Suppressor macrophage treated with lipopolysaccharide for 1 hour (primary cell): Measurements from ENCODE around the gene VRK2.

Experiments used
- DNase-seq, 3 donors: peaks; one replicate each; pipeline ENCODE4 v3.0.0-alpha.2; 2020 to 2022

VRK2 gene

GRCh38 chr2:58046585-58047372 is at the start of gene VRK2:
TSS of gene VRK2 (plus strand) at chr2:58046806. CDS start at chr2:58048832, 2,026 bp downstream.
- DNase-seq: peak; percentile 92 to 95 (median 95)

GRCh38 chr2:58006256-58006951 is 40.2 kb upstream of the VRK2 start:
- DNase-seq: no peak

- DNase-seq: no peak
These were observed 39.7 kb upstream of the VRK2 start for GRCh38 chr2:58006952-58007284.

GRCh38 chr2:58010599-58010998 is 36.0 kb upstream of the VRK2 start:
- DNase-seq: no peak

- DNase-seq: no peak
These were observed 27.4 kb upstream of the VRK2 start for GRCh38 chr2:58019229-58019628.

- no peak for DNase-seq
These were observed 21.3 kb upstream of the VRK2 start for GRCh38 chr2:58025150-58025933.

- no peak for DNase-seq
These were observed 19.6 kb upstream of the VRK2 start for GRCh38 chr2:58027029-58027428.

GRCh38 chr2:58030771-58031170 is 15.8 kb upstream of the VRK2 start:
- DNase-seq: no peak

- peak; percentile 31 to 42 (median 41) for DNase-seq
These were observed 14.4 kb upstream of the VRK2 start for GRCh38 chr2:58032016-58032763.

- no peak for DNase-seq
These were observed 13.9 kb upstream of the VRK2 start for GRCh38 chr2:58032764-58033080.

- DNase-seq: no peak
These were observed 13.1 kb upstream of the VRK2 start for GRCh38 chr2:58033530-58033929.

GRCh38 chr2:58035352-58035751 is 11.3 kb upstream of the VRK2 start:
- no peak for DNase-seq

GRCh38 chr2:58039170-58039611 is 7.4 kb upstream of the VRK2 start:
- peak; percentile 59 to 84 (median 76) for DNase-seq

GRCh38 chr2:58042486-58042970 is 4.1 kb upstream of the VRK2 start:
- peak; percentile 44 to 82 (median 70) for DNase-seq

GRCh38 chr2:58044145-58044544 is 2.5 kb upstream of the VRK2 start:
- DNase-seq: no peak

- DNase-seq: no peak
These were observed 849 bp upstream of the VRK2 start for GRCh38 chr2:58045580-58046334.

GRCh38 chr2:58046335-58046584 is 346 bp upstream of the VRK2 start:
- DNase-seq: no peak

GRCh38 chr2:58047373-58047935 is 848 bp downstream of the VRK2 start:
- no peak for DNase-seq

GRCh38 chr2:58047961-58048360 is 1.4 kb downstream of the VRK2 start:
- DNase-seq: no peak

GRCh38 chr2:58051445-58051844 is 4.8 kb downstream of the VRK2 start:
- DNase-seq: no peak

- no peak for DNase-seq
These were observed 6.4 kb downstream of the VRK2 start for GRCh38 chr2:58052978-58053377.

- peak; percentile 50 to 79 (median 77) for DNase-seq
These were observed 7.7 kb downstream of the VRK2 start for GRCh38 chr2:58054264-58054663.
